GM21423 (cell line): ENCODE results near the gene BASP1.
"Not testable (repeated sequence)": the region's sequence is repeated elsewhere in the genome, so short reads cannot be mapped to it uniquely, and the experiment has no call there.

Experiments
- ATAC-seq: cut with Tn5 transposase; IDR thresholded peaks from one replicate; pipeline ENCODE4 v1.9.1; 2021; ENCODE audit warnings: mild to moderate bottlenecking, moderate library complexity; ENCODE audit not compliant: unreplicated experiment

BASP1 gene

GRCh38 chr5:17190799-17191391, 26.5 kb upstream of the BASP1 start:
- no peak for ATAC-seq

GRCh38 chr5:17191574-17191973, 25.9 kb upstream of the BASP1 start:
- not testable (repeated sequence) for ATAC-seq

- no peak for ATAC-seq
These were observed 25.2 kb upstream of the BASP1 start for GRCh38 chr5:17192191-17192590.

- ATAC-seq, result no peak
These were observed 21.4 kb upstream of the BASP1 start for GRCh38 chr5:17196024-17196423.

GRCh38 chr5:17196697-17197096, 20.7 kb upstream of the BASP1 start:
- ATAC-seq, result no peak

- ATAC-seq, result peak; percentile 85
These were observed 13.9 kb upstream of the BASP1 start for GRCh38 chr5:17203329-17204132.

GRCh38 chr5:17204133-17204489, 13.3 kb upstream of the BASP1 start:
- no peak for ATAC-seq

- ATAC-seq, result no peak
These were observed 11.4 kb upstream of the BASP1 start for GRCh38 chr5:17206021-17206420.

GRCh38 chr5:17212191-17212590, 5.2 kb upstream of the BASP1 start:
- no peak for ATAC-seq

- no peak for ATAC-seq
These were observed 4.4 kb upstream of the BASP1 start for GRCh38 chr5:17212996-17213395.

GRCh38 chr5:17213938-17214337, 3.5 kb upstream of the BASP1 start:
- ATAC-seq, result no peak

- ATAC-seq, result no peak
These were observed 2.5 kb upstream of the BASP1 start for GRCh38 chr5:17214893-17215292.

GRCh38 chr5:17215361-17215760, 2.1 kb upstream of the BASP1 start:
- ATAC-seq, result no peak

GRCh38 chr5:17216176-17216973, 1.1 kb upstream of the BASP1 start:
- peak; percentile 41 for ATAC-seq

GRCh38 chr5:17216974-17217492, 398 bp upstream of the BASP1 start:
- ATAC-seq, result no peak

GRCh38 chr5:17218353-17219005, 1.0 kb downstream of the BASP1 start:
- ATAC-seq, result peak; percentile 32

GRCh38 chr5:17219006-17219422, 1.6 kb downstream of the BASP1 start:
- ATAC-seq, result peak; percentile 12

- ATAC-seq, result no peak
These were observed 2.0 kb downstream of the BASP1 start for GRCh38 chr5:17219469-17219868.

- no peak for ATAC-seq
These were observed 2.6 kb downstream of the BASP1 start for GRCh38 chr5:17219992-17220391.

- no peak for ATAC-seq
These were observed 3.0 kb downstream of the BASP1 start for GRCh38 chr5:17220469-17220868.
